Fibroblast of mammary gland (primary cell): ENCODE data around the gene EDC4.

Source experiments
- DNase-seq: peaks from one replicate; pipeline ENCODE4 v3.0.0-alpha.2; 2010; ENCODE audit warnings: low read depth
- H3K4me3 ChIP-seq: 2 replicates; pipeline ENCODE4 v1.5.1; 2011; ENCODE audit warnings: low read depth, mild to moderate bottlenecking, low read length, moderate library complexity; ENCODE audit not compliant: control insufficient read depth
- CTCF ChIP-seq: conservative IDR thresholded peaks from 2 replicates; pipeline ENCODE4 v1.5.1; 2011; ENCODE audit warnings: low read depth, low read length, inconsistent platforms; ENCODE audit not compliant: control insufficient read depth, insufficient read depth

EDC4 gene

DNA sequence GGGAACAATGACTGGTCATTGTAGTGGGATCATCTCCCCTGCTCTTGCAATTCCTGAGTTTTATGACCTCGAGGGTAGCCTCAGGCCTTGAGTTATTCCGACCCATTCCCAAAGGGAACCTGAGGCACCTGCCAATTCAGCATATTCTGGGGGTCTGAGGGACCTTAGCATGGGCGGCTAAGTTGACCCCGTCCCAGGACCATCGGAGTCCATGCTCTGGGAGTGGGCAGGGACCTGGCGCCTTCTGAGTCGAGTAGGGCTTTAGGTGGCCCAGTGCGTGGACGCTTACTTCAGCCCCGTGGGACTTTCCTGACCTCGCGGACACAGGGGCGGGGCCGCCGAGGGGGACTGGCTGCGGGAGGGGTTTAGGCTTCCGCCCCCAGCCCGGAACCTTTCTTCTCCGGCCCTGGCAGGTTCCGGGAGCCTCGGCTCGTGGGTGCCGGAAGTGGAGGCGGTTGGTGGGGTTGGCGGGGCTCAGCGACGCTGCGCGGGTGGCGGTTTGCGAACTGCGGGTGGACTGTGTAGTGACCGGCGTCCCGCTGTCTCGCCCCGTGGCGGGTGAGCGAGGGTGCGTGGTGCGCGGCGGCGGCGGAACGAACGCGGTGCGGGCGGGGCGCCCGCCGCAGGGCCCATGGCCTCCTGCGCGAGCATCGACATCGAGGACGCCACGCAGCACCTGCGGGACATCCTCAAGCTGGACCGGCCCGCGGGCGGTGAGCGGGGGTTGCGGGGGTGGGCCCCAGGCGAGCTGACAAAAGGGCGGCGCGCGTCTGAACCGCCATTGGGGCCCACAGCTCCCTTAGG lies at the start of gene EDC4:
Gene EDC4, plus strand, starts transcription at position 422 of the 804 bp plus-strand sequence. Its CDS starts 210 bp downstream, at position 632.
- peak within 1 kb of the TSS; percentile 88 for H3K4me3 ChIP-seq
- DNase-seq, result peak; percentile 73
- no peak for TF ChIP-seq CTCF

DNA sequence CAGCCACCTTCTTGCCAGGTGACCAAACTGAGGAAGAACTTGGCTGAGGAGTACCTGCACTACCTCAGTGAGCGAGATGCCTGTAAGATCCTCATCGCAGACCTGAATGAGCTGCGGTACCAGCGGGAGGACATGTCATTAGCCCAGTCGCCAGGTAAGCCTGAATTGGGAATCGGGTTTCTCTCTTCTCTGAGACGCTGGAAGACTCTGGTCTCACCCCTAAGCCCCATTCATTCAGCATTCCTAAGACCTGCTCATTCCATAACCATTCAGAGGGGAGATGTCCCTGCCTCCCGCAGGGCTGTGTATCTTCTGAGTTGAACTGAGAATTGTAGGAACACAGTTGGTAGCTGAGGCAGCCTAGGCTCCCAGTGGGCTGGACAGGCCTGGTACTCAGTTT lies 47.7 kb upstream of the EDC4 start:
- DNase-seq, result no peak
- H3K4me3 ChIP-seq, result no peak overlapping the region
- TF ChIP-seq CTCF, result no peak

- no peak for DNase-seq
- no peak for TF ChIP-seq CTCF
- no peak overlapping the region for H3K4me3 ChIP-seq
These were observed 46.9 kb upstream of the EDC4 start for GRCh38 chr16:67825906-67826305.

DNA sequence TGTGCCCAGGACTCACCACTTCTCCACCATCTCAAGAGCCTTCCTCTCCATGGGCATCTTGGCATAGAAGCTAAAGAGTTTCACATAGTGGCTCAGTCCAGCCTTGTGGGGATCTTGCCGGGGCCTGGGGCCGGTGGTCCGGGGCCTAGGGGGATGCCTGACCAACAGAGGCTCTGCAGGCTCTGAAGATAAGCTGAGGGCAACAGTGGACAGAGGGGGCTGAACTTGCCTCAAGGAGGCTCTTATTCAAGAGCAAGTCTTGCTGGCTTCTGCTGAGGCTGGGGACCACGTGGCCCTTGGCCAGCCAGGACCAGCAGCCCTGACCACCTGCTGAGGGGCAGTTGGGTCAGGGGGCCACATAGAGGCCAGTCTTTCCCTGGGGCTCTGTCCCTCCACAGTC lies 44.2 kb upstream of the EDC4 start:
- TF ChIP-seq CTCF, result no peak
- H3K4me3 ChIP-seq, result no peak overlapping the region
- no peak for DNase-seq

DNA sequence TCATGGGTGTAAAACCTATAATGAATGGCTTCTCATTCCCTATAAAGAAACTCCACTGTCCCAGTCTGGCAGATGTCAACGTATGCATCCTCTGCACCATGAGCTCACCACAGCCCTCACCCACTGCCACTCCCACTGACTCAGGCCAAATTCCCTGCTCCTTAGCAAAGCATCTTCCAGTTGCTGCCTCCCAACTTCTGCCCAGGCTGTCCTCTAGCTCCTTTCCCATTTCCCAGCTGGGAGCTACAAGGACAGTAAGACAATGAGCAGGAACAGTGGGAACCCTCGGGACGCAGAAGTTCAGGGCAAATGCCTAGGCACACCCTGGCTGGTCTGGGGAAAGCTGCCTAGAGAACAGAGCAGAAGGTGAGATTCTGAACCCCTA lies 39.8 kb upstream of the EDC4 start:
- TF ChIP-seq CTCF, result no peak
- peak; percentile 81 for DNase-seq

DNA sequence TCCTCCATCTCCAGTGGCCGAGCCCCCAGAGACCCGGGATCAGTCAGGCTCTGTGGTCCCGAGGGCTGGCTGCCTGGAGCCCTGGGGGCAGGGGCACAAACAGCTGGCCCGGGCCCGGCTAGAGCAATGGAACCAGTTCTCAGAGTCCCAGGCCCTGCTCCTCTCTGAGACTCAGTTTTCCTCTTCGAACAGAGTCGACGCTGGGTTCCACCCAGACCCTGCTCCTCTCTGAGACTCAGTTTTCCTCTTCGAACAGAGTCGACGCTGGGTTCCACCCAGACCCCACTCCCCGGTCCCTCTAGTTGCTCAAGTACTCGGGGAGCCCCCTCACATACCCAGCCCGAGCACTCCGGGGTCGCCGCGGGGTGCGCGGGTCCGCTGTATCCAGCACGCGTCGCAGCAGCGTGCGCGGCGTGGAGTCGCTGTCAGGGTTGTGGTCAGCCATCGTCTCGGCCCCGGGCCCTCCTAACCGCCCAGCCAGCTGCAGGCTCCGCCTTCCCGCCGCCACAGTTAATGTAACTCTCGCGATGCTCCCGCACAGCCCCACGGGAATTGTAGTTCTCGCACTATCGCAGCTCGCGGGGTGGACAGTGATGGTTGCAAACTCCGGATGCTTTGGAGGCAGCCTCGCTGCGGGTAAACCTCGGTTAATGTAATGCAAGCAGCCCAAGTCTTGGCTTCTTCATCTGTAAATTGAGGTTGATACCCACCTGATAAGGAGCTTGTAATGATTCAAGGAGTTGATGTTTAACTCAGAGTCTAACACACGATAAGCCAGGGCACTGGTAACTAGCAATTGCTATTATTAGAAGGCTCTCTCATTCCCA lies 39.2 kb upstream of the EDC4 start:
- H3K4me3 ChIP-seq, result peak overlapping the region; percentile 83
- TF ChIP-seq CTCF, result no peak
- peak; percentile 84 for DNase-seq

More for the DNA sequence above, 39.8 kb upstream of the EDC4 start:
- peak overlapping the region; percentile 83 for H3K4me3 ChIP-seq
